ENCODE results near the gene TMEM163.
A peak's percentile ranks its signal among the peaks of the same experiment; 100 is the strongest.
"Not testable (repeated sequence)": the region's sequence is repeated elsewhere in the genome, so short reads cannot be mapped to it uniquely, and the experiment has no call there.

The TMEM163 gene

GRCh38 chr2:134573085-134573370 is 145.8 kb downstream of the TMEM163 start:
- DNase-seq: no peak

GRCh38 chr2:134572314-134573084 is 146.3 kb downstream of the TMEM163 start:
- no peak for DNase-seq

- no peak for DNase-seq
These were observed 148.1 kb downstream of the TMEM163 start for GRCh38 chr2:134570676-134571075.

GRCh38 chr2:134568413-134568812 is 150.4 kb downstream of the TMEM163 start:
- DNase-seq: no peak

DNA sequence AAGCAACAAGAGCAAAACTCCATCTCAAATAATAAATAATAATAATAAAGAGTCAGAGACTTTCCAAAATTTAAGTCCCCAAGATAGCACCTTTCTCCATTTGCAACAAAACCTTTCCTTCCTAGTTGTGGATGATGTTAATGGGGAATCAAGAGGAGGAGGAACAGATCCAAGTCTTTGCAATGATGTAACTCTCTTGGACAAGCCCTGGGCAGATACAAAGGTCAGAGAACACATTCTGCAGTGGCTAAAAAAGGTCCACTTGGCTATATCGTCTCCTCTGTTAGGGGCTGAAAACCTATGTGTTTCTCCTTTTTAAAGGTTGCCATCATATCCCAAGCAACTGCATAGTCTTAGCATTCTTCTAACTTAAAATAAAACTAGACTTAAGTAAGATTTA is 151.1 kb downstream of the TMEM163 start:
- no peak for DNase-seq

- not testable (repeated sequence) for DNase-seq
These were observed 153.8 kb downstream of the TMEM163 start for GRCh38 chr2:134564955-134565354.

GRCh38 chr2:134564549-134564948 is 154.3 kb downstream of the TMEM163 start:
- DNase-seq: no peak

GRCh38 chr2:134558208-134558830 is 160.5 kb downstream of the TMEM163 start:
- DNase-seq: no peak

DNA sequence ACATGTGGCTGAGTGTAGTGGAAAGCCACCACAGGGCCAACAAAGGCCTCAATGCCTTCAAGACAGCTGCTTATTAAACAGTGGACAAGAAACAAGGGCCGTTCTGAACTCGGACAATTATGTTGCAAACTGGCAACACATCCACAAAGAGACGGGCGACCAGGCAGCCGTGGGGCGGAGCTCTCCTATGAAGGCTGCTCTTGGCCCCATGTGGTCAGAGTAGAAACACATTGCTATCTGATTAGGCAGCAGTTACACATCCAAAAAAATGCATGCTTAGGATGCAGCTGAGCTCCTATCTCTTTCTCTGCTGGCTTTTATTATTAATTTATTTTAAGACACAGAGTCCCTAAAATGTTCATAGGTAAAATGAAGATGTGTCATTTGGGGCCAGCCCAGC is 163.4 kb downstream of the TMEM163 start:
- DNase-seq: no peak

GRCh38 chr2:134553657-134554056 is 165.1 kb downstream of the TMEM163 start:
- DNase-seq: no peak

GRCh38 chr2:134550566-134551164 is 168.1 kb downstream of the TMEM163 start:
- no peak for DNase-seq

- no peak for DNase-seq
These were observed 169.7 kb downstream of the TMEM163 start for GRCh38 chr2:134549104-134549503.

DNA sequence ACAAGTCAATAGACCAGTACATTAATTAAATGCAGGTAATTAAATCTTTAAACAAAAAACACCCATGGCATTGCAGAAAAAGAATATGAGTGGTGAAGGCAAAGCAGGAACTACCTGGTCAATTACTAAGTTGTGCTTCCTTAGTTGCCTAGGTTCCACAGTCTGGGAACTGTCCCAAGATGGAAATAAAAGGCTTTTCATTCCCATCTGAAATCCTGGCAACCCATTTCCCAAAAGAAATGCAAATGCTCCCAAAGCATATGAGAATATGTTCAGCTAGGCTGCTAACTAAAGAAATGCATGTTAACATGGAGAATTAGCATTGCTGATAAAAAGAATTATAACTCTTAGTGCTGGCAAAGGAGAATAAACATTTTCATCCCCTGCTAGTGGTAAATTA is 177.8 kb downstream of the TMEM163 start:
- DNase-seq: no peak

GRCh38 chr2:134539981-134540380 is 178.8 kb downstream of the TMEM163 start:
- DNase-seq: peak; percentile 17

DNA sequence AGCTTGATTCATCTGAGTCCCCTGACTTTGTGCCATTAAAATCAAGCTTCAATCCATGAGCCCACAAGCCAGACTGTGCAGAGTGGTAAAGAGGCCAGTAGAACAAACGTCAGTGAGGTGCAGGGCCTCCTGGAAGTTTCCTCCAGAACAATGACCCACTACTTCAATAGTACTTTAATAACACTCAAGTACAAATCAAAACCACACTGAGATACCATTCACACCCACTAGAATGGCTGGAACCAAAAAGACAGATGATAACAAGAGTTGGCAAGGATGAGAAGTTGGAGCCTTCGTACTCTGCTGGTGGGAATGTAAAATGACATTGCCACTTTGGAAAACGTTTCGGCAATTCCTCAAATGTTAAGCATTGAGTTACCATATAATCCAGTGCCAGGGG is 181.1 kb downstream of the TMEM163 start:
- no peak for DNase-seq

- DNase-seq: no peak
These were observed 181.7 kb downstream of the TMEM163 start for GRCh38 chr2:134537121-134537520.

DNA sequence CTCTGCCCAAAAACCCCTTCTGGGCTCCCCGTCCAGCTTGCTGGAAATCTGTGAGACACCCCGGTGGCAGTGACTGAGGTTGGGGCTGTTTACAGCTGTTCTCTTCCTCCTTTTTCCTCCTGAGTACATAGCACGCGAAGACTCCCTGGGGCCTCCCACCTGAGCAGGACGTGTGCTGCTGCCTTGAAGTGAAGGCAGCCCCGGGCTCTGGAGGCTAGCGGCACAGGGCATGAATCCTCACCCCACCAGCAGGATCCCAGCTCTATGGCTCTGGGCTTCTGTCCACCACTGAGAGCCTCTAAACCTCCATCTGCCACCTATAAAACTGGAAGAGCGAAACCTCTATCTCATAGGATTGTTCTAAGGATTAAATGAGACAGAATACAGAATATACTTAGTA is 182.5 kb downstream of the TMEM163 start:
- no peak for DNase-seq

- DNase-seq: no peak
These were observed 186.3 kb downstream of the TMEM163 start for GRCh38 chr2:134532537-134532936.

DNA sequence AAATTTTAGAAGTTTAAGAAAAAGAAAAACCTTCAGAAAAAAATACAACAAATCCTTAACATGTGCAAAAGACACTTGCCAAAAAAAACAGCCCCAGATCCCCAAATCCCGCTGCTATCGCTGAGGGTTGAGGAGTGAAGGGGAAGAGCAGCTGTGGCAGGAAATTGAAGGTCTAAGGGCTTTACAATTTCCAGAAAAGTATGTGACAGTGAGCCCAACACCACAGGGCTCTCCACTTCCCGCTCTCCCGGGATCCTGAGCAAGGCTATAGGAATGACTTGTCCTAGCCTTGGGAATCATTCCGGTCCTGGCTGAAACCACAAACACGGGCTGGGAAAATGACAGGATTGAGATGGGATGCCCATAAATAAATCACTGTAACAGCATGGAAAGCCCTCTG is 191.4 kb downstream of the TMEM163 start:
- no peak for DNase-seq

DNA sequence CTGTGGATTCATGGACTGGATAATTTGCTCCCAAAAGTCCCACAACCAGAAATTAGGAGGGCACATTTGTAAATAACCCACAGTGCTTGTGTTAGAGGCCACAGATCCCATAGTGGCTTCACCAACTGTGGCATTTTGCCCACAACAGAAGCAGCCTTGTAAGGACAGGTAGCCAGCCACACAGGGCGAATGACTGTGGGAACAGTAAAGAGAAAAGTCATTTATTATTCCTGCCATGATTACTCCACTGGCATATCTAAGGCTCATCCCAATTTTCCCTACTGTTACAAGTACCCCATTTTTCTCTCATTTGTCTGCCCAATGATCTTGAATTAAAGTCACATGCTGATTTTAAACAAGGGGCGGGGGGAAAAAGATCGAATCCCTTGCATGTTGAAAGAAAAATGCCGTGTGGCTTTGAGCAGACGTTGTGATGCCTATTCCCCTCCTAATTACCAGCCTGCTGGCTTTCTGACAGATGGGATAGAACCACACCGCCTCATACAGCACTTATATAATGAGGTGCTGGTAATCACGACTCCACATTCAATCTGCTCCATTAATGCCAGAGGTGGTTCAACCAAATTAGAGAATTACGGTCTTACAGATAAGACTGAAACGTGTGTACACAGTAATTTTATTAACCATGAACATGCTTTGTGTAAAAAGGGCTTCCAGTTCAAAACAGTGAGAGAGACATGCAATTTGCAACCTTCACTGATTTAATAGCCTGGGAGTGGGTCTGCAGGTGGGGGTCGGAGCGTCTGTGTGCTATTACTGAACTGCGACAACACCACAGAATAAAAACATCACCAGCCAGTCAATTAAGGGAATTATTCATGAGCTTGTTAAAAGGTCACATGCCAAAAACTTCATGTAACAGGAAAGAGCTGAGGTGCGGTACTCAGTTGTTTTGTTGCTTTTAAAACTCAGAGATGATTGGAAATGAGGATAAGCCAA is 196.0 kb downstream of the TMEM163 start:
- DNase-seq: no peak

DNA sequence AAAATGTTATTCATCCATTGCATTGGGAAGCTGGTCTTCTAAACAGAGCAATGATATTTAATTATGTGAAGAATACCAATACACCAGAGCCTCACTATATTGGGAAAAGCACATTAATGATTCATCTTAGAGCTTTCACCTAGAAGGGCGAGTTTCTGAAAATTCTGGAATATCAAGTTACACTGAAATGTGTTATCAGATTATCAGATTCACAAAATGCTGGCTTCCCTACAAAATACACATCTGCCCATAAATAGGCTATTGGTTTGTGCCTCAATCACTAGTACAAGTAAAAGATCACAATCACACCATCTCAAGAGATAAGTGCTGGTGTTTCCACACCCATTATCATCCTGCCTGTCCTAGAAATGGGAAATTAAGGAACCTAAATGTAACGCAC is 200.7 kb downstream of the TMEM163 start:
- no peak for DNase-seq

- no peak for DNase-seq
These were observed 203.7 kb downstream of the TMEM163 start for GRCh38 chr2:134515137-134515536.

DNA sequence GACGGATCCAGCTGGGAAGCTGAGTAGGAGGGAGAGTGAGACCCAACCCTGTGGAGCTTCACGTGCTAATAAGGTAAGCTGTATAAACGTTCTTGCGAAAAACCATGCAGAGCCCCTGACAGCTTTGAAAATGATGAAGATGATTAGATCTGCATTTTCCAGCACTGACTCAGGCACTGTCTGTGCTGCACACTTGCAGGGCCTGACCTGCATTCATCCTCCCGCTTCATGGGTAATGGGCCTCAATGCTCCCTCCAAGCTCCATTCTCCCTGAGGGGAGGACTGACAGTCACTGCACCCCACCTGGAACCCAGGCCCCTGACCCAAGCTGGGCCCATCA is 205.4 kb downstream of the TMEM163 start:
- no peak for DNase-seq
